Measurements from ENCODE around the gene FAM114A1. TPM values are rescaled to one million over a fixed set of nuclear protein-coding genes. Genes with fewer than 3 reads are reported as not detected.
A peak's percentile ranks its signal among the peaks of the same experiment; 100 is the strongest.

Gene FAM114A1
- total RNA-seq, 1 donor = 378 TPM

DNA sequence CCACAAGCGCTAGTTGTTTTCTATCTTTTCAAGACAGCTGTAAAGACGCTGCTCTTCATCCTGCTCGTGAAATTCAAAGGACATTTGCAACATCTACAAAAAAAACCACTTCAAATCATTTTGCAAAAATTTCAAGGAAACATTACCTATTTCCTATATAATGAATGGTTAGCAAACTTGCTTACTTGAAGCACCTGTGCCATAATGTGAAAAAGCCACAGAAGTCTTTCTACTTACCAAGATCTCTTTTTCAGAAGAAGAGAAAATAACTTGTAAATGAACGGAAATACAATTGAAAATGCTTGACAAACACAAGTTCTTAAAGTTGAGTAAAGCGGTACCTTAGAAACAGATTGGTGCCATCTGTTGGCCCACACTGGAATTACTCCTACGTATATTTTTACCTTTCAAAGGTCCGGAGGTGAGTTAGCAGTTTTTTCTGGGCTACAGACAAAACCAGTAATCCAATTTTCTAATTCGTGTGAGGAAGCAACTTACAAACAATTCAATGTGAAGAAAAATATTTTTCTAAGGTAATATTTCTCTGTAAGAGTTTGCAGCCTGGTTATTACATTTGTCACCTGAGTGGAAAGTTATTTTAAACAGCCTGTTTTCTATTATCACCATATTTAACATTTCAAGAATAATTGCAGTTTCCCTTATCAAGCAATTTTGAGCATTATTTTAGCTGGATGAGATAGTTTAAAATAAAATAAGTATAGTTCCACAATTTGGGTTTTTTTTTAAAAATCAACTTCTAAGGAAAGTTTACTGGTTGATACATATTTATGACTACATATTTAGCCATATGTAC is 10.9 kb upstream of the FAM114A1 start, which contains the start of gene TLR6:
TSS of gene TLR6 (minus strand) at position 294 of the 814 bp plus-strand sequence. CDS start 27,344 bp downstream, outside the sequence.
- peak within 1 kb of the TSS; percentile 29 for H3K4me3 ChIP-seq (ENCODE audit: low read depth, low read length)
- DNase-seq (ENCODE audit: low read depth) = peak; percentile 64
- peak; percentile 63 for TF ChIP-seq CTCF (IDR thresholded peaks at IDR 0.05; ENCODE audit: insufficient read depth, low read length)

GRCh38 chr4:38857354-38858096 is 10.1 kb upstream of the FAM114A1 start:
- H3K4me3 ChIP-seq (ENCODE audit: low read depth, low read length) = peak overlapping the region; percentile 29
- DNase-seq (ENCODE audit: low read depth) = peak; percentile 86
- TF ChIP-seq CTCF (IDR thresholded peaks at IDR 0.05; ENCODE audit: insufficient read depth, low read length) = no peak

GRCh38 chr4:38858097-38858420 is 9.5 kb upstream of the FAM114A1 start:
- no peak overlapping the region for H3K4me3 ChIP-seq (ENCODE audit: low read depth, low read length)
- no peak for DNase-seq (ENCODE audit: low read depth)
- TF ChIP-seq CTCF (IDR thresholded peaks at IDR 0.05; ENCODE audit: insufficient read depth, low read length) = no peak

DNA sequence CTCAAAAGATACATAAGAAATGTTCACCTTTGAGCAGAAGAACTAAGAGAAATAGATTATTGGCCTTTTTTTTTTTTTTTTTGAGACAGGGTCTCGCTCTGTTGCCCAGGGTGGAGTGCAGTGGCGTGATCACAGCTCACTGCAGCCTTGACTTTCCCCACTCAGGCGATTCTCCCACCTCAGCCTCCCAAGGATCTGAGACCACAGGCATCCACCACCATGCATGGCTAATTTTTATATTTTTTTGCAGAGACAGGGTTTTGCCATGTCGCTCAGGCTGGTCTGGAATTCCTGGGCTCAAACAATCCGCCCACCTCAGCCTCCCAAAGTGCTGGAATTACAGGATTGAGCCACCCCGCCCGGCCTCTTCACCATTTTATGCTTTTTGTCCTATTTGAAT is 8.1 kb upstream of the FAM114A1 start:
- H3K4me3 ChIP-seq (ENCODE audit: low read depth, low read length) = no peak overlapping the region
- DNase-seq (ENCODE audit: low read depth) = no peak

GRCh38 chr4:38860788-38861424 is 6.7 kb upstream of the FAM114A1 start:
- H3K4me3 ChIP-seq (ENCODE audit: low read depth, low read length) = no peak overlapping the region
- DNase-seq (ENCODE audit: low read depth) = peak; percentile 20
- TF ChIP-seq CTCF (IDR thresholded peaks at IDR 0.05; ENCODE audit: insufficient read depth, low read length) = peak; percentile 71

More for the DNA sequence above, 8.1 kb upstream of the FAM114A1 start:
- TF ChIP-seq CTCF (IDR thresholded peaks at IDR 0.05; ENCODE audit: insufficient read depth, low read length) = no peak

- no peak for DNase-seq (ENCODE audit: low read depth)
- no peak overlapping the region for H3K4me3 ChIP-seq (ENCODE audit: low read depth, low read length)
- TF ChIP-seq CTCF (IDR thresholded peaks at IDR 0.05; ENCODE audit: insufficient read depth, low read length) = no peak
These were observed 5.8 kb upstream of the FAM114A1 start for GRCh38 chr4:38861791-38862190.
